ENCODE results near the gene CAMKMT. TPM values are rescaled to one million over a fixed set of nuclear protein-coding genes. Genes with fewer than 3 reads are reported as not detected.
A peak's percentile ranks its signal among the peaks of the same experiment; 100 is the strongest.

Gene CAMKMT
- polyA plus RNA-seq, 10 donors, result 3.5 to 8.9 (median 5.9) TPM

- DNase-seq, result no peak
Observed at GRCh38 chr2:44444881-44445280, 83.1 kb downstream of the CAMKMT start.

DNA sequence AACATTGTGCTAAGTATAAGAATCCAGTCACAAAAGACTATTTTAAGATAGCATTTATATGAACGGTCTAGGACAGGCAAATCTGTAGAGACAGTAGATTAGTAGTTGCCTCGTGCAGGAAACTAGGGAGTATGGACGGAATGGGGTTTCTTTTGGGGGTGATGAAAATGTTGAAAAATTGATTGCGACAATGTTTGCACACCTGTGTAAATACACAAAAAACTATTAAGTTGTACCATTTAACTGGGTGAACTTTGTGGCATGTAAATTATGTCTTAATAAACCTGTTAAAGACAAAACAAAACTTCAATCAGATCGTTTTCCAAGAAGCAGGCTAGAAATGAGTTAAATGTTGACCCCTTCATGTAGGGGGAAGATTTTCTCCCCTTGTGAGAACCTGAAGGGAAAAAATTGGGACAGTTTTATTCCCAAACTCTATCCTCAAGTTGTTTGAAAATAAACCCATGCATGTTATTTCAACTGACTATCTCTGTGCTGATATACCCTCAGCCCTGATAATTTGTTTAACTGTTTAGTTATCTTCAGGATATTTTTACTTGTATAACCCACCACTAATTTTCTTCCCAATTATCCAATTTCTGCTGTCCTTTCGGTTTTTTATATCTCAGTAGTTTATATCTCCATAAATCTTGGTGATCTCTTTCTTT lies 87.2 kb downstream of the CAMKMT start:
- DNase-seq, result no peak

DNA sequence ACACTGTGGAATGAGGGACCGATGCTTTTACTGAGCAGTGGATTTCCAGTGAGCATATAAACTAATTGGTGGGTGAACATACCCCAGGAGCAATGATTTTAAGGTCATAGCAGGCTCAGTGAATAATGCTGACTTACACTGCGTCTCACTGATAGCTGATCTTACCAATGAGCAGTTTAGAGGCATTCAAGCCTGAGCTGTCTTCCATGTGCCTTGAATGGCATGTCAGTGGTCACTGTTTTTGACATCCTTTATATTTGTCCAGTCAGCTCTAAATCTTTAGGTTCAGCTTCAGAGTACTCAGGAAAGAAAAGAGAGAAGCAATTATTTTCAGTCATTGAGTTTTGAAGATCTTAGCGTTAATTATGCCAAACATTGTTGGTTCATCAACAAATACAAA lies 88.3 kb downstream of the CAMKMT start:
- no peak for DNase-seq

- DNase-seq, result no peak
Observed at GRCh38 chr2:44450806-44451205, 89.1 kb downstream of the CAMKMT start.

DNA sequence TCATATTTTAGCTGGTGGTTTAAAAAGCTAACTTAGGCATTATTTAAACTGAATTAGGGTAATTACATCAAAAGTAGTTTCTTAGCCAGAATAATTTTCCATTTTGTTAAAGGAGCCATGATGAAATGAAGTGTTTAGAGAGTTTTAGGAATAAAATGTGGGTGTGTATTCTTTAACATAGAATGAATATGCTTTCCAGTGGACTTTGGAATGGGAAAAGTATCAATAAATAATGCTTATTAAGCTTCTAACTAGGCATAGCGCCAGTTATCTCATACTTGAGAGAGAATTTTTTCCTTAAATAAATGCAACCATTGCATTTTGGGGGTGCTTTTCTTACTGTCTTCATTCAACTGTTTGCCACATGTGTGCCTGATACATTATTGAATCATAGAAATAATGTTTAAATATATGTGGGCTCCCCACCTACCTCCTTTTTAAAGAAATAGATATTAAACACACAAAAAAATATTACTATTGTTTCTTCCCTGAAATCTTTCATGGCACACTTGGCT lies 90.4 kb downstream of the CAMKMT start:
- no peak for DNase-seq

DNA sequence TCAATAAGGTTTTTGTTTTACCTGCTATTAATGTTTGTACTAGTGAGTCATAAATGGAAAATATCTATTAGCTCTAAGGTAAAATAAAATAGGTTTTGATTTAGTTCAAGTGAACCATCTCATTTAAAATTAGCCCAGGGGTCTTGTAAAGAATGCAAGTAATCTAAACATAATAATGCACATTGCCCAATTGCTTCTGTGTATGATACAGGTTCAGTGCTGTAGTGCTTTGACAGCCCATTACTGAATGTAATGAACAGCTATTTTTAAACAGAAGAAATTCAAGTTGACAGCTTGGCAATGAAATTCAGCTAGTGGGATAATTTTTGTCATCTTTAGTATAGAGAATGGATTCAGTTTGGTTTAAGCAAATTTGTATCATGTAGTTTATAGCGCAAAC lies 91.5 kb downstream of the CAMKMT start:
- no peak for DNase-seq

- no peak for DNase-seq
Observed at GRCh38 chr2:44455877-44456276, 94.1 kb downstream of the CAMKMT start.

- no peak for DNase-seq
Observed at GRCh38 chr2:44456946-44457345, 95.2 kb downstream of the CAMKMT start.

GRCh38 chr2:44459739-44460138 lies 98.0 kb downstream of the CAMKMT start:
- no peak for DNase-seq

DNA sequence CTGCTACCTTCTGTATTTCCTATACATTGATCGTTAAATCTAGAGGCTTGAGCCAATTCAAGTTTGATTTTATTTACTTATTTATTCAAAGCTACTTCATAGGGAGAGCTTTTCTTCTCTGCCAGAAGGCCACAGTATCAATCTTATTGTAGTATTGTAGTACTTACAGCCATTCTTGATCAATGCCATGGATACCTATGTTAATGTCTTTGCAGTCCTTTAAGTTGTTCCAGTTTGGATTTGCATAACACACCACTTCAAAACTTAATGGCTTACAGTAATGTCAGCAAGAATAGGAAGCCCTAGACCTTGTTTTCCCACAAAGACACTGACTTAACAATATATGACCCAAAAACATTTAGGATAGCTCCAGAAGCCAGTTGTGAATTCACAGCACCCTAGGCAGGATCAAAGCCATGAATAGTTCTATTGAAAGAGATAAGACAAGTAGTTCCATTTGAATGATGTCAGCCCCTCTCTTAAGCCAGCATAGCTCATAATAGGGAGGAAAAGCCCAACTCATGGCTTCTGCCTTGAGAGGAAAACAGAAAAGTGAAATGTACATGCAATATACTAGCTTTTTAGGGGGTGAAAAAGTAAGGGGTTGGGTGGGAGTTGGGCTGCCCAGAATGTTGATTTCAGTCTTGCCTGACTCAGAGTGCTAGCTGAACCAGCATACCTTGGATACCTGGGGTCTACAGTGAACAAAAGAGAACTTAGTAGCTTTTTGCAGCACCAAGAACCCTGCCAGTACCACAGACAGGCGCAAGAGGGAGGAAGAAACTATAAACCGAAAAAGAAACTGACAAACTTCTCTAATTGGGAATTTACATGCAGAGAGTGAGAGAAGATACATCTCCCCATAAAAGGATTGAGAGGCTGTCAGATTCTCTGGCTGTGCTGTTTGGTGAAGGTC lies 101.4 kb downstream of the CAMKMT start:
- no peak for DNase-seq

DNA sequence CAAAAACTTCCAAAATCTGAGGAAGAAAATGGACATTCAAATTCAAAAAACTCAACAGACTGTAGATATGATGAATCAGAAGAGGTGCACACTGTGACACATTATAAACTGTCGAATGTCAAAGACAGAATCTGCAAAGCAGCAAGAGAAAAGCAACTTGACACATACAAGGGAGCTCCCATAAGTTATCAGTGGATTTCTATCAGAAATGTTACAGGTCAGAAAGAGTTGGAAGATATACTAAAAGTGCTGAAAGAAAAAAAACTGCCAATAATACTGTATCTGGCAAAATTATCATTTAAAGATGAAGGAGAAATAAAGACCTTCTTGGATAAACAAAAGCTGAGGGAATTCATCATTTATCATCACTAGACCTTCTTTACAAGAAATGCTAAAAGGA lies 102.7 kb downstream of the CAMKMT start:
- no peak for DNase-seq

DNA sequence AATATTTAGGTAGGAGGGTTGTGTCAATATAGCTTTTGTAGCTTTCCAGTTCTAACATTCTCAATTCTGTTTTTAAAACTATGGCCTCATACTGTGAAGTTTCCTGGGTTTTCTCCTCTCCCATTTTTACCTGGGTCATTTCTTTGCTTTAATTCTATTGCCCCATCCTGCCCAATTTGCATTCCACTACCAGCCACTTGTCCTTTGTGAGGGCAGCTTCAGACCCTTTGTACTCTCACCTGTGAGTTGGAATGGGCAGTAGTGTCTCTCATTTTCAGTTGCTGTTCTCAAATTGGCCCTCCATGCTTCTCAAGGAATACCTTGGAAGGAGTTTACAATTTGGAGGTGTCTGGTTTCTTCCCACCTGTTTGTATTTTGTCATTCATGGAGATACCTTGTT lies 108.4 kb downstream of the CAMKMT start:
- DNase-seq, result no peak

GRCh38 chr2:44477657-44478414 lies 116.1 kb downstream of the CAMKMT start:
- DNase-seq, result no peak

- peak; percentile 69 to 85 (median 75) for DNase-seq
Observed at GRCh38 chr2:44479127-44479887, 117.6 kb downstream of the CAMKMT start.

- no peak for DNase-seq
Observed at GRCh38 chr2:44480068-44480467, 118.3 kb downstream of the CAMKMT start.

GRCh38 chr2:44487052-44487451 lies 125.3 kb downstream of the CAMKMT start:
- no peak for DNase-seq

GRCh38 chr2:44490726-44491125 lies 129.0 kb downstream of the CAMKMT start:
- no peak for DNase-seq

- no peak for DNase-seq
Observed at GRCh38 chr2:44494006-44494405, 132.3 kb downstream of the CAMKMT start.

DNA sequence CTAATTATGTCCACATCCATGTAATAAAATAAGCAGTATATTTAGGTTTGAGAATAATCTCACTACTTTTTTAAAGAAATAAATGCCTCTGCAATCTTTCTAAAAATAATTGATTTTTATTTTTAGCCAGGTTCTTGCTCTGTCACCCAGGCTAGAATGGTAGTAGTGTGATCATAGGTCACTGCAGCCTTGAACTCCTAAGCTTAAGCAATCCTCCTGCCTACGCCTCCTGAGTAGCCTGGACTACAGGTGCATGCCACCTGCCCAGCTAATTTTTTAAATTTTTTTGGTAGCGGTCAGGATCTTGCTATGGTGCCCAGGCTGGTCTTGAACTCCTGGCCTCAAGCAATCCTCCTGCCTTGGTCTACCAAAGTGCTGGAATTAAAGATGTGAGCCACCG lies 133.3 kb downstream of the CAMKMT start:
- DNase-seq, result no peak

GRCh38 chr2:44495544-44495943 lies 133.8 kb downstream of the CAMKMT start:
- DNase-seq, result no peak

GRCh38 chr2:44496130-44496529 lies 134.4 kb downstream of the CAMKMT start:
- DNase-seq, result no peak
